ENCODE results near the gene CEP55. TPM values are rescaled to one million over a fixed set of nuclear protein-coding genes. Genes with fewer than 3 reads are reported as not detected.

The CEP55 gene
- total and polyA plus RNA-seq, 9 of the 15 experiments (the other 6 are each of a cell fraction or from before 2014, with no cell fraction given): 4.4 to 32.5 (median 18.1) TPM

GRCh38 chr10:93471110-93471651 is 25.2 kb upstream of the CEP55 start:
- POLR2A ChIA-PET: no interaction called here
- BruUV-seq (replicated peaks): no TSS peak
- Histone ChIP-seq H3K9me1 (ENCODE audit: control insufficient read depth, insufficient read depth, low read length) (no peaks in the 10 kb centered on the region), H3K79me2 (ENCODE audit: control insufficient read depth, insufficient read depth, low read length) (no peaks in the 10 kb centered on the region), H3K27me3 (ENCODE audit: control insufficient read depth in 2 of 2, insufficient read depth in 2 of 2, low read length in 2 of 2) (no peaks in the 10 kb centered on the region), H4K20me1 (replicated peaks; ENCODE audit: control insufficient read depth, insufficient read depth, low read length) (no peaks in the 10 kb centered on the region), H3K4me3 (no peak overlapping the region), H3K9ac (ENCODE audit: insufficient read depth in 1 of 2, low read depth in 2 of 2, low read length in 2 of 2) (no peak overlapping the region), H2AFZ (ENCODE audit: low read depth, low read length) (no peak overlapping the region), H3K9me3 (replicated peaks; ENCODE audit: control insufficient read depth, insufficient read depth, low read depth, low read length) (no peaks in the 10 kb centered on the region), H3K4me2 (ENCODE audit: insufficient read depth, low read length) (no peak overlapping the region), H3K27ac (ENCODE audit: extremely low read depth, low read depth, low read length) (no peak overlapping the region), H3K4me1 (replicated peaks in 1 of 2; ENCODE audit: control insufficient read depth in 2 of 2, insufficient read depth in 2 of 2, low read length in 2 of 2) (no peaks in the 10 kb centered on the region; a peak in 1 of 5 replicates), H3K36me3 (ENCODE audit: control insufficient read depth, insufficient read depth, low read length) (no peaks in the 10 kb centered on the region)
- TF ChIP-seq CREB3 (tag; conservative IDR thresholded peaks at IDR 0.05; ENCODE audit: low read depth) (no peak), FOSL1 (tag; conservative IDR thresholded peaks at IDR 0.05) (peak; percentile 74), HINFP (tag; conservative IDR thresholded peaks at IDR 0.05; ENCODE audit: low read depth) (no peak), HMBOX1 (IDR thresholded peaks at IDR 0.05) (no peak)
- no peak for ATAC-seq
- no peak for DNase-seq (ENCODE audit: extremely low read depth in 1 of 4, low spot score in 3 of 4)
- WGBS (ENCODE audit: insufficient coverage, low coverage, missing lambda C conversion rate): 0% methylated on average over 5 of the region's 5 CpGs
- intact Hi-C loops (cut with micrococcal nuclease) (no loop called here), in situ Hi-C loops (cut with MboI) (no loop called here)
- FAIRE-seq: no peak
- CTCF ChIA-PET (ENCODE audit: low intra/inter-chr PET ratio): no interaction called here

Measured in K562 (cell line).